ENCODE measurements around the gene KRT80.

KRT80 gene

GRCh38 chr12:52235001-52235764 lies 43.4 kb upstream of the KRT80 start:
- no peaks in the 10 kb centered on the region for H4K20me1 ChIP-seq (ENCODE audit: insufficient read depth)
- no peak overlapping the region for H3K4me3 ChIP-seq (IDR thresholded peaks at IDR 0.05; ENCODE audit: insufficient read depth, low read depth, low read length)
- H3K4me2 ChIP-seq, result no peak overlapping the region
- no peak overlapping the region for H3K27ac ChIP-seq
- TF ChIP-seq CTCF (conservative IDR thresholded peaks at IDR 0.05; ENCODE audit: low read depth, low read length), result no peak
- no peaks in the 10 kb centered on the region for H3K4me1 ChIP-seq (ENCODE audit: low read depth, poor library complexity, severe bottlenecking)
- no peak overlapping the region for H3K9ac ChIP-seq
- no peaks in the 10 kb centered on the region for H3K79me2 ChIP-seq (ENCODE audit: insufficient read depth, low read depth)
- H3K27me3 ChIP-seq (ENCODE audit: insufficient read depth, low read depth), result no peaks in the 10 kb centered on the region
- H2AFZ ChIP-seq (ENCODE audit: low read depth), result no peak overlapping the region
- no peaks in the 10 kb centered on the region for H3K36me3 ChIP-seq (ENCODE audit: insufficient read depth)

- no peak overlapping the region for H3K9ac ChIP-seq
- TF ChIP-seq CTCF (conservative IDR thresholded peaks at IDR 0.05; ENCODE audit: low read depth, low read length), result no peak
- H3K4me1 ChIP-seq (ENCODE audit: low read depth, poor library complexity, severe bottlenecking), result no peaks in the 10 kb centered on the region
- no peaks in the 10 kb centered on the region for H3K79me2 ChIP-seq (ENCODE audit: insufficient read depth, low read depth)
- no peaks in the 10 kb centered on the region for H3K36me3 ChIP-seq (ENCODE audit: insufficient read depth)
- no peak overlapping the region for H3K4me3 ChIP-seq (IDR thresholded peaks at IDR 0.05; ENCODE audit: insufficient read depth, low read depth, low read length)
- H4K20me1 ChIP-seq (ENCODE audit: insufficient read depth), result no peaks in the 10 kb centered on the region
- H2AFZ ChIP-seq (ENCODE audit: low read depth), result no peak overlapping the region
- H3K27ac ChIP-seq, result no peak overlapping the region
- no peaks in the 10 kb centered on the region for H3K27me3 ChIP-seq (ENCODE audit: insufficient read depth, low read depth)
- no peak overlapping the region for H3K4me2 ChIP-seq
Measured at GRCh38 chr12:52234223-52234810, 42.5 kb upstream of the KRT80 start.

- no peak overlapping the region for H2AFZ ChIP-seq (ENCODE audit: low read depth)
- H3K36me3 ChIP-seq (ENCODE audit: insufficient read depth), result no peaks in the 10 kb centered on the region
- H3K79me2 ChIP-seq (ENCODE audit: insufficient read depth, low read depth), result no peaks in the 10 kb centered on the region
- no peaks in the 10 kb centered on the region for H4K20me1 ChIP-seq (ENCODE audit: insufficient read depth)
- no peaks in the 10 kb centered on the region for H3K27me3 ChIP-seq (ENCODE audit: insufficient read depth, low read depth)
- no peak overlapping the region for H3K4me3 ChIP-seq (IDR thresholded peaks at IDR 0.05; ENCODE audit: insufficient read depth, low read depth, low read length)
- H3K4me2 ChIP-seq, result no peak overlapping the region
- no peak overlapping the region for H3K9ac ChIP-seq
- H3K4me1 ChIP-seq (ENCODE audit: low read depth, poor library complexity, severe bottlenecking), result no peaks in the 10 kb centered on the region
- no peak overlapping the region for H3K27ac ChIP-seq
- TF ChIP-seq CTCF (conservative IDR thresholded peaks at IDR 0.05; ENCODE audit: low read depth, low read length), result no peak
Measured at GRCh38 chr12:52233462-52234207, 41.8 kb upstream of the KRT80 start.

- H3K4me1 ChIP-seq (ENCODE audit: low read depth, poor library complexity, severe bottlenecking), result no peaks in the 10 kb centered on the region
- no peak within 1 kb of the TSS for H3K4me2 ChIP-seq
- H4K20me1 ChIP-seq (ENCODE audit: insufficient read depth), result no peaks in the 10 kb centered on the region
- no peaks in the 10 kb centered on the region for H3K79me2 ChIP-seq (ENCODE audit: insufficient read depth, low read depth)
- H2AFZ ChIP-seq (ENCODE audit: low read depth), result no peak within 1 kb of the TSS
- no peaks in the 10 kb centered on the region for H3K36me3 ChIP-seq (ENCODE audit: insufficient read depth)
- H3K9ac ChIP-seq, result no peak within 1 kb of the TSS
- H3K27me3 ChIP-seq (ENCODE audit: insufficient read depth, low read depth), result no peaks in the 10 kb centered on the region
- H3K27ac ChIP-seq, result no peak within 1 kb of the TSS
- no peak within 1 kb of the TSS for H3K4me3 ChIP-seq (IDR thresholded peaks at IDR 0.05; ENCODE audit: insufficient read depth, low read depth, low read length)
- no peak for TF ChIP-seq CTCF (conservative IDR thresholded peaks at IDR 0.05; ENCODE audit: low read depth, low read length)
Measured at GRCh38 chr12:52232674-52233461, 41.1 kb upstream of the KRT80 start, which contains the start of gene KRT7. Gene KRT7 (plus strand): TSS chr12:52233243. CDS start chr12:52233297, 54 bp downstream.

Data from KMS-11 (cell line).